Dendritic cell treated with granulocyte-macrophage colony-stimulating factor and Interleukin-4, amounts not matched to agents 40 ng/mL and 50 ng/mL, for 4 days (primary cell): Measurements from ENCODE around the gene NPSR1.
"Not testable (repeated sequence)": the region's sequence is repeated elsewhere in the genome, so short reads cannot be mapped to it uniquely, and the experiment has no call there.

ENCODE experiments used
- H3K27ac Mint-ChIP-seq: one replicate; pipeline ENCODE4 v1.8.0; 2022; ENCODE audit warnings: mild to moderate bottlenecking, mixed read lengths
- H3K27me3 Mint-ChIP-seq: one replicate; pipeline ENCODE4 v1.8.0; 2022; ENCODE audit warnings: mild to moderate bottlenecking, mixed read lengths
- H3K36me3 Mint-ChIP-seq: one replicate; pipeline ENCODE4 v1.8.0; 2022; ENCODE audit warnings: low read depth, mixed read lengths
- H3K4me1 Mint-ChIP-seq: one replicate; pipeline ENCODE4 v1.8.0; 2022; ENCODE audit warnings: low read depth, mixed read lengths
- H3K4me3 Mint-ChIP-seq: one replicate; pipeline ENCODE4 v1.8.0; 2022; ENCODE audit warnings: mild to moderate bottlenecking, moderate library complexity, mixed read lengths
- H3K9me3 Mint-ChIP-seq: one replicate; pipeline ENCODE4 v1.8.0; 2022; ENCODE audit warnings: mixed read lengths
- intact Hi-C: fragments of 100-400 bp; cut with micrococcal nuclease; formaldehyde crosslinking; loops from one replicate; pipeline ENCODE4 v1.15.0; 2022

NPSR1 gene

DNA sequence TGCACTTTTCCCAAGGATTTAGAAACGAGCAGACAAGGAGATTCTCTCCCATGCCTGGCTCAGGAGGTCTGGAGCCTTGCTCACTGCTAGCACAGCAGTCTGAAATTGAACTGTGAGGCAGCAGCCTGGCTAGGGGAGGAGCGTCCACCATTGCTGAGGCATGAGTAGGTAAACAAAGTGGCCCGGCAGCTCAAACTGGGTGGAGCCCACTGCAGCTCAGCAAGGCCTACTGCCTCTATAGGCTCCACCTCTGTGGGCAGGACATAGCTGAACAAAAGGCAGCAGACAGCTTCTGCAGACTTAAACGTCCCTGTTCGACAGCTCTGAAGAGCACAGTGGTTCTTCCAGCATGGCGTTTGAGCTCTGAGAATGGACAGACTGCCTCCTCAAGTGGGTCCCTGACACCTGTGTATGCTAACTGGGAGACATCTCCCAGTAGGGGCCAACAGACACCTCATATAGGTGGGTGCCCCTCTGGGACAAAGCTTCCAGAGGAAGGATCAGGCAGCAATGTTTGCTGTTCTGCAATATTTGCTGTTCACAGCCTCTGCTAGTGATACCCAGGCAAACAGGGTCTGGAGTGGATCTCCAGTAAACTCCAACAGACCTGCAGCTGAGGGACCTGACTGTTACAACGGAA is 156.3 kb downstream of the NPSR1 start:
- not testable (repeated sequence) for H3K27me3 Mint-ChIP-seq

DNA sequence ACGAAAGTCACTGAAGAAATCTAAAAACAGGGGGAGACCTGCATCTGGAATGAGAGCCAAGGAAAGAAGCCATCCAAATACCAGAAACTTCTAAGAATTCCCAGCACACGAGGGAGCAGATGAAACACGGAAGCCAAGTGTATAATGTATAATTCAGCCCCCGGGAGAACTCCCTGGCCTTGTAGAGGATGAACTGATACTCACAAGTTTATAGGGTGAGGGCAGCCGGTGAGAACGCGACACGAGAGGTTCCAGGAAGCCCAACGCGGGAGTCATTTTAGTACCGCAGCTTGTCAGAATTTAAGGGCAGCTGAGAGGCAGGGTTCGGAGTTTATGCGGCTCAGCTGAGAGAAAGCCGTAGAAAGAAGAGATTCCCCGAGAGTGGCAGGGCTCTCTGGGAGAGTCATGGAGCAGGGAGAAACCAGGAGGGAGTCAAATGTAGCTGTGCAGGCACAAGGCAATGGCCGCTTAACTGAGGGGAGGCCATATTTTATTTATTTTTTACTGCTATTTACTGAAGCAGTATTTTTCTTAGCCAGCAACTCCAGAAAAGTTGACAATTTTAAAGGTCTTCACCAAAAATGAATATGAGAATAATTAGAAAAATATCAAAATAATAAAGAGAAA is 164.0 kb downstream of the NPSR1 start:
- intact Hi-C loops: loop anchor here (5.0 kb wide), 2 partner anchors 700 to 715 kb away; no protein-coding TSS in a partner anchor
- no peaks in the 10 kb centered on the region for H3K4me1 Mint-ChIP-seq
- no peak overlapping the region for H3K4me3 Mint-ChIP-seq
- no peaks in the 10 kb centered on the region for H3K9me3 Mint-ChIP-seq
- H3K27ac Mint-ChIP-seq: no peak overlapping the region
- H3K36me3 Mint-ChIP-seq: no peaks in the 10 kb centered on the region
- no peaks in the 10 kb centered on the region for H3K27me3 Mint-ChIP-seq

More for the DNA sequence above, 156.3 kb downstream of the NPSR1 start:
- H3K4me3 Mint-ChIP-seq, H3K4me1 Mint-ChIP-seq, intact Hi-C loops, H3K36me3 Mint-ChIP-seq, H3K27ac Mint-ChIP-seq: not testable (repeated sequence)
- H3K9me3 Mint-ChIP-seq: peaks cover 43% of the 10 kb centered on the region

DNA sequence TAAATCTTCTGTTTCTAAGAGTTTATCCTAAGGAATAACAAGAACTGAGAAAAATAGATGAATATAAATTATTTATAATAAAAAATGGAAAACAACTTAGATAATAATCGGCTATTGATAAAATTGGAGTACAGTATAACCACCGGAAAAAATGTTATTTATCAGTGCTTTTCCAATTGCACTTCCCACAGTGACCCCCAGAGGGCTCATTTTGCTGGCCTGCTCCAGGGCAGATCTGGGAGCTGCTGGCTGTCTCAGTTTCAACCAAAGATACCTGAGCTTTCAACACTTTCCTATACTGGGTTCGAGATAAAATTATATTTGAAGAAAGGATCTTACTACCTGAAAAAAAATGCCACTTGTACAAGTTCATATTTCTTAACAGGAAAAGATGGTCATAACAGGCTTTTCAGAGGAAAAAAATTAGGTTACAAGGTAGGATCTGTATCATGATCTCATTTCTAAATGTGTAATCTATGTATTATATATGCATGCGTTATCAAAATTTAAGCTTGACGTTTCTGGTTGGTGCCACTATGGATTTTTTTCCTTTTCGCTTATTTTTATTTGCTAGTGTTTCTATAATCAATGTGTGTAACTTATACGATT is 165.7 kb downstream of the NPSR1 start:
- intact Hi-C loops: loop anchor here (5.0 kb wide), 2 partner anchors 699 to 714 kb away; no protein-coding TSS in a partner anchor
- Mint-ChIP-seq H3K36me3 (no peaks in the 10 kb centered on the region), H3K4me3 (no peak overlapping the region), H3K9me3 (no peaks in the 10 kb centered on the region), H3K27ac (no peak overlapping the region), H3K27me3 (no peaks in the 10 kb centered on the region), H3K4me1 (no peaks in the 10 kb centered on the region)

DNA sequence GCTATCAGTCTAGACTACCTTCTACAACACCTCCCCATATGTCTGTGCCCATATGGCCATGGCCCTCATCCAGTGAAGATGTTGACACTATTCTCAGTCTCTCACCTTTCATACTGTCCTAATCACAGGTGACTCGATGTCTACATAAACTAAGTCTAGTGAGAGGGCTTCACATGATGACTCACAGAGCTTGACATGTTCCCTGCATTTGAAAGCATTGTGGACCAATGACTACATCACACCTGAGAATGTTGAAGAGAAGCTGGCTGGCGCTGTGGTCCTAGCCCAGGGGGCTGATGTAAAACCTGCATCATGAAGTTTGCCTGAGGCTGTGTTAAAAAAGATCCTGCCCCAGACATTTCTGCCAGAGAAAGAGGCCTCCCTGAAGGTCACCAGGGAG is 167.2 kb downstream of the NPSR1 start:
- no peak overlapping the region for H3K27ac Mint-ChIP-seq
- H3K27me3 Mint-ChIP-seq: no peaks in the 10 kb centered on the region
- H3K9me3 Mint-ChIP-seq: no peaks in the 10 kb centered on the region
- no peaks in the 10 kb centered on the region for H3K36me3 Mint-ChIP-seq
- intact Hi-C loops: no loop called here
- no peaks in the 10 kb centered on the region for H3K4me1 Mint-ChIP-seq
- no peak overlapping the region for H3K4me3 Mint-ChIP-seq

DNA sequence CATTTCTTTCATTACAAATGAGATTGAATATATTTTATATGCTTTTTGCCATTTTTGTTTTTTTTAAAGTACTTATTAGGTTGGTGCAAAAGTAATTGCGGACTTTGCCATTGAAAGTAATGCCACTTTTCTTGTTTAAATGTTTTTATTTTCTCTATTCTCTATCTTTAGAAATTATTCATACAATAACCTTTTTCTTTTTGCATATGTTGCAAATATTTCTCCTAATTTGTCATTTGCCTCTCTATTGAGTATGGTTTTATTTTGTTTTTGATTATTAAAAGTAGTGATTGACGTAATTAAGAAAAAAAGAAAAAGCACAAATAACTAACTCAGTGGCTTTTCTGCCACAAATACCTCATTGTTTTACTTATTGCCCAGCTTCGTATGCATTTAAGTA is 172.4 kb downstream of the NPSR1 start:
- intact Hi-C loops: no loop called here
- Mint-ChIP-seq H3K36me3 (no peaks in the 10 kb centered on the region), H3K9me3 (no peaks in the 10 kb centered on the region), H3K27ac (no peak overlapping the region), H3K4me3 (no peak overlapping the region), H3K27me3 (no peaks in the 10 kb centered on the region), H3K4me1 (no peaks in the 10 kb centered on the region)

DNA sequence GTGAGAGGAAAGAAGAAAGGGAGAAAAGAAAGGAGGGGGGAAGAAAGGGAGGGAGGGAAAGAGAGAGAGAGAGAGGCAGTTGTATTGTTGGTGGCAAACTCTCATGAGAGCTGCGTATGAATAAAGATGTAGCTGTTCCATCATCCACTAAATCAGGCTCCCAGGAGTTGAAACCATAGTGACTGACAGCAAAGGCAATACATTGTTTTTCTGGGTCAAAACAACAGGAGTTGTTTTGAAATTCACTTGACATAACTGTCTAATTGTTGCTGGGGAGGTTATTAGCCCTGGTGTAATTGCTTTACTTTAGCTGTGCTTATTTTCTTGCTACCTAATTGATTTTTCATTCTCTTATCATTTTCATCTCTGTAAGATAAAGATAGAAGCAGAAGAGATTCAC is 173.4 kb downstream of the NPSR1 start:
- H3K27me3 Mint-ChIP-seq: no peaks in the 10 kb centered on the region
- no peaks in the 10 kb centered on the region for H3K9me3 Mint-ChIP-seq
- no peak overlapping the region for H3K4me3 Mint-ChIP-seq
- no peaks in the 10 kb centered on the region for H3K4me1 Mint-ChIP-seq
- H3K27ac Mint-ChIP-seq: no peak overlapping the region
- intact Hi-C loops: no loop called here
- H3K36me3 Mint-ChIP-seq: no peaks in the 10 kb centered on the region

DNA sequence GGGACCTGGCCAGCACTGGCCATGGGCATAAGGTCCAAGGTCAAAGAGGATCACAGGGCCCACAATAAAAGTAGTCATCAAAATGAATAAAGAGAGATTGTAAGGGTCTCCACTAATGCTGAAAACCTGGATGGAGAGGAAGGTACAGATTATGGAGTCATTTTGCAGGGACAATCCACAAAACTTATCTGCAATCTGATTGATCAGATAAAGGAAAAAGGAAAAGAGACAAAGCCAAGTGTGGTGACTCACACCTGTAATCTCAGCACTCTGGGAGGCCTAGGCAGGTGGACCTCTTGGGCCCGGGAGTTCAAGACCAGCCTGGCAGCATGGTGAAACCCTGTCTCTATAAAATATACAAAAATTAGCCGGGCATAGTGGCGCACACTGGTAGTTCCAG is 174.0 kb downstream of the NPSR1 start:
- H3K4me1 Mint-ChIP-seq: no peaks in the 10 kb centered on the region
- no peaks in the 10 kb centered on the region for H3K36me3 Mint-ChIP-seq
- intact Hi-C loops: no loop called here
- no peak overlapping the region for H3K4me3 Mint-ChIP-seq
- no peaks in the 10 kb centered on the region for H3K9me3 Mint-ChIP-seq
- no peak overlapping the region for H3K27ac Mint-ChIP-seq
- no peaks in the 10 kb centered on the region for H3K27me3 Mint-ChIP-seq

DNA sequence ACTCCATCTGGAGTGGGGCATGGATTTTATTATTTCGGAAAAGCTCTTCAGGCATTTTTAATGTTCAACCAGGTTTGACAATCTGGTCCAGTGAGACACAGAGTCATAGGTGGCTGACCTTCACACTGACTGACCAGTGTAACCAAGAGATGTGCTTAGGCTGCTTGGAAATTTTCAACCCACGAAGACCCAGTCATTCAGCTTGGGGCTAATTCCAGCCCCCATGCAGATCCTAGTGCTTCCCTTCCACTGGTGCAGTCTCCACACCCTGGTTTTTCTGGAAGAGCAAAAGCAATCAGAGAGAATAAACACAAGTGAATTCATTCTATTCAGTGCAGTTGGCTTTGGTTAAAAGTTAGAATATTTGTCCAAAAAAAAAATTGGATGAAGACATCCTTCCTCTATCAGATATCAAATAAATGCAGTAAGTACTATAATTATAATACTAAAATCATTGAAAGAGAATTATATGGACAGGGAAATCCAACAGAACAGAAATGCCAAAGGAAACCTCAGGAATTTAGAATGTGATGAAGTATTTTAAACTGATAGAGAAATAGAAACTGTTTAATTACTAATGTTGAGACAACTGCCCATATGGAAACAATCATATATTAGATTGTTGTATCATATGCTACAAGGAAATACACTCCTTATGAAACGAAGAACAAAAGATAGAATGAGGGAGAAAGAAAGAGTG is 178.0 kb downstream of the NPSR1 start:
- H3K27ac Mint-ChIP-seq: no peak overlapping the region
- H3K9me3 Mint-ChIP-seq: peaks cover 8% of the 10 kb centered on the region
- H3K36me3 Mint-ChIP-seq: no peaks in the 10 kb centered on the region
- no peaks in the 10 kb centered on the region for H3K27me3 Mint-ChIP-seq
- no peak overlapping the region for H3K4me3 Mint-ChIP-seq
- intact Hi-C loops: no loop called here
- no peaks in the 10 kb centered on the region for H3K4me1 Mint-ChIP-seq

DNA sequence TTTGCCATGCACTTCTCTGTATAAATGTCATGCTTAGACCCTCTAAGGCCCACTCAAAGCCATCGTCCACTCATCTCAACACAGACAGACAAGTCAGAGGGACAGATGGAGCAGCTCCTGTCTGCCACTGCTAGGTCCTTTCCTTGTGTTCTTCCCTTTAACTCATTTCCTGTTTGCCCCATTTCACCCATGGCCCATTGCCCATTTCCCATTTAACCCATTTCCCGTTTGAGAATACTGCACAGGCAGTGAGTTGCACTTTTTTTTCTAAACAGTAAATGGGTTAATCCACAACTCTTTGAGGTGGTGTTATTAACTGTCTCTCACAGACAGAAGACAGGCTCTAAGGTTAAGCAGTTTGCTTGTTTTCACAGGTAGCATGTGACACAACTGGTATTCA is 179.3 kb downstream of the NPSR1 start:
- no peak overlapping the region for H3K27ac Mint-ChIP-seq

DNA sequence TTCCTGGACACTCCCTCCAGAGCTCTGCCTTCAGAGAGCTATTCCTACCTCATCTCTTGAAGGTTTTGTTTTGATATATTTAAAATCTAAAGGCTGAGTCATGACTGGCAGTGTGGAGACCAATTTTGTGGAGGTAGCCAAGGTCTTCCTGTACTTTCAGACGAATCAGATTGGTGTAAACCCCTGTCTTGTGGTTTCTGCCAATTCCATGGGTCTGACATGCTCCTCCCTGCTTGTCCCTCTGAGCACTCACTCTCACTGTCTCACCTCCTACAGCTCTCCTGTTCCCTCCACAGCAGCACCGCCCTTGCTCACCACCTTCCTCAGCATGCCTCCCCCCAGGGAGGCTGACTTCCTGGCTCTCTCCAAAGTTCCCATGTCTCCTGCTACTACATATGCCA is 179.8 kb downstream of the NPSR1 start:
- Mint-ChIP-seq H3K27ac (no peak overlapping the region), H3K27me3 (no peaks in the 10 kb centered on the region), H3K36me3 (no peaks in the 10 kb centered on the region), H3K9me3 (peaks cover 13% of the 10 kb centered on the region), H3K4me1 (no peaks in the 10 kb centered on the region), H3K4me3 (no peak overlapping the region)
- intact Hi-C loops: no loop called here

More for the DNA sequence above, 179.3 kb downstream of the NPSR1 start:
- no peaks in the 10 kb centered on the region for H3K4me1 Mint-ChIP-seq
- H3K9me3 Mint-ChIP-seq: peaks cover 8% of the 10 kb centered on the region
- no peak overlapping the region for H3K4me3 Mint-ChIP-seq
- no peaks in the 10 kb centered on the region for H3K27me3 Mint-ChIP-seq
- intact Hi-C loops: no loop called here
- no peaks in the 10 kb centered on the region for H3K36me3 Mint-ChIP-seq

DNA sequence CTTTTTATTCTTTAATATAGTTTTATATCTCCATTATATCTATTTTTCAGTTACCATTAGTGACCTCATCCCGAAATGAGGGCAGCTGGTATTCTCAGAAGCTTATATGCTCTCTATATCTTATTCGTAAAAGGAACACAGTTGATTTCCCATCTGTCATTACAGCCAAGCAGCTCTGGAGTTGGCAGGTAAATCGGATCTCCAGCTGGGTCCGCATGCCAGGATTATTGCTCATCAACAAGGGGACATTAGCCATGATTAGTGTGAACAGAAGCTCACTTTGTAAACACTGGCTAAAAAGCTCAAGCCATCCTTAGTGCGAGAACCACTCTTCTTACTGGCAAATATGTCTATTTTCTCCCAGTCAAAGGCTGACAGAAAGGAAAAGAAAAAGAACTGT is 180.3 kb downstream of the NPSR1 start:
- Mint-ChIP-seq H3K4me1 (no peaks in the 10 kb centered on the region), H3K27me3 (no peaks in the 10 kb centered on the region), H3K36me3 (no peaks in the 10 kb centered on the region), H3K27ac (no peak overlapping the region), H3K4me3 (no peak overlapping the region), H3K9me3 (peaks cover 18% of the 10 kb centered on the region)
- intact Hi-C loops: no loop called here

DNA sequence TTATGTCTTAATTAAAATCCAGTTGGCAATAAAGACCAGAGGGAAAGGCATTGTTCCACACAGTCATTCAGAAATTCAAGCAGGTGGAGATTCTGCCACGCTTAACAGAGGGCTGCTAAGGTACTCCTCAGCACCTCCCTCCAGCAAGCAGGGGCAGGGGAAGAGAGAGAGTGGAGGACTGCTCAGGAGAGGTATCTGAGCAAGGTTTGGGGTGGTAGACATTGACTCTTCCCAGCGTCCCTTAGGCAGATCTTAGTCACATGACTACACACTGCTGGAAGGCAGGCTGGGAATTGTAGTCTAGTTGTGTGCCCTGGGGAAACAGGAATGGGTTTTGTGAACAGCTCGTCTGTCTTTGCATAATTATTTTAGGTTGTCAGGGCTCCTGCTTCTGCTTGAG is 181.6 kb downstream of the NPSR1 start:
- Mint-ChIP-seq H3K4me1 (no peaks in the 10 kb centered on the region), H3K27me3 (no peaks in the 10 kb centered on the region), H3K36me3 (no peaks in the 10 kb centered on the region), H3K4me3 (no peak overlapping the region), H3K27ac (no peak overlapping the region), H3K9me3 (peaks cover 18% of the 10 kb centered on the region)
- intact Hi-C loops: no loop called here

DNA sequence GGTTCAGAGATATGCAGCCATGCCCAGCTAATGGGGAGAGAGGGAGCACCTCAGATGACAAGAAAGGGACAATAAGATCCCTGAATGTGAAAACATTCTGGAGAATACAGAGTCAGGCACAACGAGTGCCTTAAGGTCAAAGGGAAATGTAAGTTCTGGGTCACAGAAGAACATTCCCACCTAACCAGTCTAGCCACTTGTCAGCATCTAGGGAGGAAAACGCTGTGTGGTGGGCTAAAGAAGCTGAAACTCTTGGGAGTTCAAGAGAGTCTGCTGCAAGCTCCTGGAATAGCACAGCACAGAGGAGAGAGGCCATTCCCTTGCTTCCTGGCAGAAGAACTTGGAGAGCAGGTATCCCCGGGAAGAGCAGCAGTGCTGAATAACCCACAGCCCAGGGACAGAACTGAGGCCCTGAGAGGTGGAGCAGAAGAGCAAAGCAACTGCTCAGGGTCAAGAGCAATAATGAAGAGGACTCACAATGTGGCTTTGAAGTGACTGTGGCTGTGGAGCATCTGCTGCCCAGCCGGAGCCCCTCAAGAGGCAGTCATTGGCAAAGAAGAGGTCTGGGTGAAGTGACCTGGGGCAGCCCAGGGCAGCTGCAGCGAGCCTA is 182.3 kb downstream of the NPSR1 start:
- H3K27ac Mint-ChIP-seq: no peak overlapping the region
- H3K9me3 Mint-ChIP-seq: peaks cover 22% of the 10 kb centered on the region
- H3K4me1 Mint-ChIP-seq: no peaks in the 10 kb centered on the region
- no peak overlapping the region for H3K4me3 Mint-ChIP-seq
- intact Hi-C loops: no loop called here
- no peaks in the 10 kb centered on the region for H3K36me3 Mint-ChIP-seq
- no peaks in the 10 kb centered on the region for H3K27me3 Mint-ChIP-seq

DNA sequence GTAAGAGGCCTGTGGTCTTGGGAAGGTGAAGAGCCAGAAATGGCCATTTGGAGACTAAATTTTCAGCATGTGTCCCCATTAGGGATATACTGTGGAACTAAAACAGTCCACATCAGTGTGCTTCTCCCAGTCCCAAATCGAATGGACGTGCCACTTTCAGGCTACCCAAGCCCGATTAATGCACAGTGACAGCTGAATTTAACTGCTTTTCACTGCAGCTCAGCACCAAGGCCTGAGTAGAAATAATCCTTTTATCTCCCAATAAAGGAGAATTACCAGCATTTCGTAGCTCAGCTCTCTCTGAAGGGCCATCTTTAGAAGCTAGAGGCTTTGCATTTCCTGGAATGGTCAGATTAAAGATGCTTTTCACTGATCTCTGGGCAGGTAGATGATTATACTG is 183.3 kb downstream of the NPSR1 start:
- intact Hi-C loops: no loop called here
- Mint-ChIP-seq H3K9me3 (peaks cover 28% of the 10 kb centered on the region), H3K27me3 (no peaks in the 10 kb centered on the region), H3K36me3 (no peaks in the 10 kb centered on the region), H3K27ac (no peak overlapping the region), H3K4me1 (no peaks in the 10 kb centered on the region), H3K4me3 (no peak overlapping the region)
